Stimulated activated CD4-positive, alpha-beta T cell treated with anti-CD3 and anti-CD28 coated beads, TNF-alpha, amount 100 ng/mL, for 4 hours (primary cell): Measurements from ENCODE around the gene KIDINS220.

Source experiments
- DNase-seq, 3 experiments: peaks; one replicate each; pipeline ENCODE4 v3.0.0-alpha.2; 2020; ENCODE audit warnings: low read depth in 3 of 3

The KIDINS220 gene

GRCh38 chr2:8805278-8806210 lies 31.9 kb downstream of the KIDINS220 start:
- no peak for DNase-seq

GRCh38 chr2:8803658-8804379 lies 33.6 kb downstream of the KIDINS220 start:
- DNase-seq, result no peak

DNA sequence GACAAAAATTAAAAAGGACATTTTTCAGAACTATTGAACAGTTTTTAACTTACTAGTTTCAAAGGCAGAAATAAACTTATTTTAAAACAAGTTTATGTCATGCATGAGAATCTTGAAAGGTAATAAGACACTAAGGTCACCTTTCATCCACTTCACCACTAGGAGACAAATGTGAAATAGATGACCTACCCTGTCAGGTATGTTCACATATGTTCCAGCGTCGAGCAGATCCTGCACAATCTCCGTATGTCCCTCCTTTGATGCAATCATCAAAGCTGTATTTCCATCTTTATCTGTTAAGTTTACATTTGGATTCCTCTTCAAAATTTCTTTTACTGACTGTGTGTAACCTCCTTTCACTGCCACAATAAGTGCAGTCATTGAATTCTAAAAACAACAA lies 34.7 kb downstream of the KIDINS220 start:
- no peak for DNase-seq

- DNase-seq, result no peak
These were observed 36.6 kb downstream of the KIDINS220 start for GRCh38 chr2:8800821-8801220.

DNA sequence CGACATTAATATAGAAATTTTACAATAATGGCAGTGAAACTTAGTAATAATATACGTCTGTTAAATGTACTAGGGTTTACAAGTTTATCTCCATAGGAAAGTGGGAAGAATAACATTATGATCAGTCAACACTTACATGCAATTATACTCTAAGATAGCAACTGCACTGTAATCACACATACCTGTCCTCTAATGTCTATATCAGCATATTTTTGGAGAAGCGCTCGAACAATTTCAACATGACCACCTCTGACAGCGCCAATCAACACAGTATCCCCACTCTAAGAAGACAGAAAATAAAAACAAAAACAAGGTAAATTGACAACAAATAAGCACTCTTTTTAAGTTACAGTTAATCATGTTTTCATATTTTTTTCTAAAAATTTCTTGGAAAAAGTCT lies 37.2 kb downstream of the KIDINS220 start:
- DNase-seq, result no peak

- no peak for DNase-seq
These were observed 38.4 kb downstream of the KIDINS220 start for GRCh38 chr2:8799004-8799403.

DNA sequence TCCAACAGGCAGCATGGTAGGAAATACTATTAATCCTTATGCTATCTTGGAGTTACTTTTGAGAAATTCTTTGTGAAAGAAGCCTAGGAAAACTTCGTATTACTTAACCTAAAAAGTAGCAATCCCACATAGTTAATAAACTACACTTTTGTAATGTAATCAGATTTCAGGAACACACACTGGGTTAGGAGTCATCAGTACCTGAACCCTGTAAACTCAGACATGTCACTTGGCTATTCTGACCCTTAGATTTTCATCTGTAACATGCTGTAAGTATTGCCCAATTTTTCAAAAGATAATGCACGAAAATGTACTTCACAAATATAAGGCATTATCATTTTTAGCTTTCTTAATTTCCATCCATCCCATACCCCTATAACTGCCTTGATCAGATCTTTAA lies 39.0 kb downstream of the KIDINS220 start:
- DNase-seq, result no peak

DNA sequence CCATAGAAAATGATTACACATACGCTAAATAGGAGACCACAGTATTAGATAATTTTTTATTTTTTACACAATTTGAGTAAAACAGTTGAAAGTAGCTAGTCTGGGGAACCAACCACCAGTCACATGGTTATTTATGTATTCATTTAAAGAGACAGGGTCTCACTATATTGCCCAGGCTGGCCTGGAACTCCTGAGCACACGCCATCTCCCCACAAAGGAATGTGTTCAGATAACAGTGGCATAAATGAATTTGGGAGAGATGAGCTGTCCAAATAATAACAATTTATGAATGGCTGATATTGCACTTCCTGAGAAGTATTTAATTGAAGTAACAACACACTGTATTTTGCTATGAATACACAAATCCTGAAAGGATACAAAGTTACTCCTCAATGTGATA lies 39.7 kb downstream of the KIDINS220 start:
- no peak for DNase-seq

GRCh38 chr2:8796878-8797550 lies 40.4 kb downstream of the KIDINS220 start:
- DNase-seq, result no peak

DNA sequence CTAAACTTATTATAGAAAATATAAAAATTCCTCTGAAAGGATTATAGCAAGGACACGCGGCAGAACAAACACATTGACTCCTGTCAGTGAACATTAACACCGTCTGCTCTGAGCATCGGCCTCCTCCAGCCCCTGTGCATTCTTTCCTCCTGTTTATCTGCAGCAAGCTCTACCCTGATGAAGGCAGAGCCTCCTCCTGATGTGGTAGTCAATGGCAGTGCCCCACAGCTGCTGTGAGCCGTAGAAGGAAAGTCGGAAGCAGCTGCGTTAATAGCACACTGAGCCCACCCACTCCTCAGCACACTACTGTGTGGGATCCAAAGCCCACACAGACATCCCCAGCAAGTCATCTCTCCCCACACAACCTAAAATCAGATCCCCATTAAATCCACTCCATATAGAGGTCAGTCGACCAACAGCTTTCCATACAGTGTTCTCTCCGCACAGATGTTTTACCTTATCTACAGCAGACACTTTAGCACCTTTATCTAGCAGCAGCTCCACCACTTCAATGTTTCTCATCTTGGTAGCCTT lies 41.0 kb downstream of the KIDINS220 start:
- no peak for DNase-seq

DNA sequence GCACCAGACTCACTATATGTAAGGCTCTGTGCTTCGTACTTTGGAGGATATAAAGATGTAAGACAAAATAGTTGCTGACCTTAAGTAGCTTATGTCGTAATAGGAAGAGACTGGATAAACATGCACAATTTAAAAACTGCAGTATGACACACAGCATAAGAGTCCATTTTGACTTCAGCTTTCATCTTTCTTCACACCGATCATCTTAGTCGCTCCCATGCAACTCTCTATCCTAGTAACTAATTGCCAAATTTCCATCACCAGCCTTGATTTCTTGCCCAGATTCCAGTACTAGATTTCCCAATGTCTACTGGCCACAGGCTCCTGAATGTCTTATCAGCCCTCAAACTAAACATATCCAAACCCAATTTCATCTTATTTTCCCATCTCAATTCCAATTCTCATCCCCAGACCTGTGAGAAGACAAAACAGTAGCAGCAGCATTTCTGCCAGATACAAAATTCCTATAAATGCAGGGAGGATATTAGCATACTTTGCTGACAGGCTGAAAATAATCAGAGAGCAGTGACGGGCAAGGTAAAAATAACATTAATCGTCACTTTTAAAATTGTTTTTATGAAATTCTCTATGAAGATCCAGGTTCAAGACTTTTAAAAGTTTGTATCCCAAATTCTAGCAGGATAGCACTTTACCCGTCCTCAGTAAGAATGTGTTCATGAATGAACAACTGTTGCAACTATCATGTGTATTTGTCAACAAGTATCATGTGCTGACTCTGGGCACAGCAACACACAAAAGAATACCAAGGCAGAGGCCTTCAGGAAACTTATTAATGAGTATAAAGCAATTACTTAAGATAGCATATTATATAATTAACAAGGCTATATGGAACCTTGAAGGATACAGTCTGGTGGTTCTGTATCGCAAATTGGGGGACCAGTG lies 42.2 kb downstream of the KIDINS220 start:
- no peak for DNase-seq

DNA sequence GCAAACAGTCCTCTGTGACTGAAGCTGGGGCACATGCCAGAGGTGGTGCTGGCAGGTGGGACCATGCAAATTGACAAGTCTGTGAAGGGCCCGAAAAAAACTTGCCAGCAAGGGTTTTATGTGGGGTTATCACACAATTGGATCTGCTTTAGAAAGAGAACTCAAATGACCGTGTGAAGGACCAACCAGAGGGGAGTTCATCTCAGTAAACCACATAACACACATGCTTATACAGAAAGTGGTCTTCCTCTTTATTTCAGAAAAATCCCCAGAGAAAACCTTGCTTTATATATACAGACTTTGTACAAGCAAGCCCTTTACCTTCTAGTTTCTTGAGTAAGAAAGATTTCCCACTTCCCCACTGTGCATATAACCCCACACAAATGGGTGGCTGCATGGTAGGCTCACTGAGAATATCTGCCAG lies 46.7 kb downstream of the KIDINS220 start:
- DNase-seq, result no peak

DNA sequence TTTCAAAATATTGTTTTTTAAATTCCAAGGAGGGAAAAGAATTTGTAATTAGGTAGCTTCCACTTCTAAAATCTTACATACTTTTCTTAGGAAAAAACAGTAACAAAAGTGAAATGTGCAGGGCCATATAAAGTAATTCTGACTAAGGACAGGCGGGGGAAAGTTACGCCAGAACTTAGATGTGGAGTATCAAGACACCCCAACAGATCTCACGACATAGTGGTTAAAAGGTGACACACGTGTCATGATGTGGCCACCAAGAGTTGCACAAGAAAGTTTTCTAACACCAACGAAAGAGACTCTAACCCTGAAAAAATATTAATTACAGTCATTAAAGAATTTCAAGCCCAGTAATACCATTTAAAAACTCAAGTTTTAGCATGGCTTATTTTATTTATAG lies 51.0 kb downstream of the KIDINS220 start:
- no peak for DNase-seq

GRCh38 chr2:8779795-8780671 lies 57.4 kb downstream of the KIDINS220 start:
- no peak for DNase-seq

DNA sequence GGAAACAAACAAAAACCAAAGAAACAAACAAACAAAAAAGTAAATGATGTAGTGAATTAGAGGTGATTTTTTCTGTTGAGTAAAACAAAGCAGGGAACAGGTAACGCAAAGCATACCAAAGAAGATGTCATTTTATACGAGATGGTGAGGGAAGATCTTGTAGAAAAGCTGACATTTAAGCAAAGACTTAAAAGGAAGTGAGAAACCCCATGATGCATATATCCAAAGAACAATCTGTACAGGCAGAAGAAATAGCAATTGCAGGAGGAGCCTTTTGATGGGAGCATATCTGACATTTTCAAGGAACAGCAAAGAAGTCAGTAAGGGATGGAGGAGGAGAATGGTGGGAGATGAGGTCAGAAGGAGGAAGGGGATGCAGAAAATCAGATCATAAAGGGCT lies 63.0 kb downstream of the KIDINS220 start:
- DNase-seq, result no peak

GRCh38 chr2:8767324-8767723 lies 70.1 kb downstream of the KIDINS220 start:
- no peak for DNase-seq

DNA sequence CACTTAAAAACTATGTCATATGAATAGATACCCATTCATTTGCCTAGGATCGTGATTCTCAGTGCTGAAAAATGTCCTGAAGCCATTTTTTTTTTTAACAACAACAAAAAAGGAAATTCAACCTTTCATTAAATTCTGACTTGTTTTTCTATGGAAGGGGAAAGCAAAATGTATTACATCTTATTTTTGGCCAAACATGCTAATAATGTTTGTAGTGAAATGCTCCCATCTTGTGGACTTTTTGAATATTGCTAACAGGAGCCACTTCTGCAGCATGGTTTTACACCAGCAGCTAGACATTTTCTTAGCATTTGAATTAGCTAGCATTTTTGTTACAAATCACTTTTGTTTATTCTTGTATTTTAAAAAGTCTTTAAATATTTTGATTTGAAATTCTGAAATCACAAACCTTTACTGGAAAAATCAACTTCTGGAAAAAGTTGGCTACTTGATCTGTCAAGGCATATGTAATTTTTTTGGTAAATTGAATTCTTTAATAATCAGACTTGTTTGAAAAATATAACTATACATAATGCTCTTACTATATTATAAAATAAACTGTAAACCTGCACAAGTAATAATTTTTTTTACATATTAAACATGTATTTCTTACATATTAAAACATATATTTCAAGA lies 75.8 kb downstream of the KIDINS220 start:
- no peak for DNase-seq

DNA sequence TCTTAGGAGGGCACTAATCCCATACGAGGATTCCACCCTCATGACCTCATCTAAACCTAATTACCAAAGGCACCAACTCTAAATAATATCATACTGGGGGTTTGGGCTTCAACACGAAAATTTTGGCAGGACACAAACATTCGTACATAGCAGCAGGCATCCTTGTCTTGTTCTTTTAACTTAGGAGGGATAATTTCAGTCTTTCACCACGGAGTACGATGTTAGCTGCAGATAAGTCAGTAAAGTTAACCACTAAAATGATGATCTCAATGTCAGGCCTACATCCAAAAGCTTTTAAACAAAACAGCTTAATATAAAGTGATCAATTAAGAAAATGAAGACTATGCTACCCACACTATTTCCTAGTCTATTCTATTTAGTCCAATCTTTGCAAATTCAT lies 80.7 kb downstream of the KIDINS220 start:
- no peak for DNase-seq

DNA sequence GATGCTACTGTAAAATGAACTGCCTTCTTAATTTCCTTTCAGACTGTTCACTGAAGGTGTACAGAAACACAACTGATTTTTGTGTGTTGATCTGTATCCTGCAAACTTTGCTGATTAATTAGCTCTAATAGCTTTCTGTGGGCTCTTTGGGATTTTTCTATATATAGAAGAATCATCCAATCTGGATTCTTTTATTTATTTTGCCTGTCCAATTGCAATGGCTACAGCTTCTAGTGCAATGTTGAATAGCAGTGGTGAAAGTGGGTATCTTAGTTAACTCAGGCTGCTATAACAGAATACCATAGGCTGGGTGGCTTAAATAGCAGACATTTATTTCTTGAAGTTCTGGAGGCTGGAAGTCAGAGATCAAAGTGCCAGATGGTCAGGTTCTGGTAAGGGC lies 81.2 kb downstream of the KIDINS220 start:
- no peak for DNase-seq
